Liver (tissue), 3 donors: Measurements from ENCODE around the gene OTOG.

Experiments used
- CTCF ChIP-seq: fragments of 150-350 bp; IDR thresholded peaks from 2 replicates; pipeline ENCODE4 v1.5.1; 2017; ENCODE audit warnings: improper control_type of control experiment, low read depth, low read length; ENCODE audit not compliant: missing input control
- EGR1 ChIP-seq, 2 donors: IDR thresholded peaks; 2 replicates each; pipeline ENCODE4 v1.6.1; 2016 to 2018; ENCODE audit warnings: antibody characterized with exemption in 2 of 2, low read depth in 2 of 2
- FOXA1 ChIP-seq: IDR thresholded peaks from 2 replicates; pipeline ENCODE4 v1.6.1; 2016; ENCODE audit warnings: antibody characterized with exemption
- JUND ChIP-seq, 2 donors: IDR thresholded peaks; 2 replicates each; pipeline ENCODE4 v1.6.1; 2016; ENCODE audit warnings: antibody characterized with exemption in 2 of 2
- RAD21 ChIP-seq, 2 donors: IDR thresholded peaks; 2 replicates each; pipeline ENCODE4 v1.6.1; 2016; ENCODE audit warnings: antibody characterized with exemption in 2 of 2, mild to moderate bottlenecking in 2 of 2
- REST ChIP-seq: IDR thresholded peaks from 2 replicates; pipeline ENCODE4 v1.6.1; 2016; ENCODE audit warnings: antibody characterized with exemption, mild to moderate bottlenecking
- SP1 ChIP-seq: IDR thresholded peaks from 2 replicates; pipeline ENCODE4 v1.6.1; 2018; ENCODE audit warnings: antibody characterized with exemption, mild to moderate bottlenecking
- TAF1 ChIP-seq: conservative IDR thresholded peaks from 2 replicates; pipeline ENCODE4 v1.6.1; 2016; ENCODE audit warnings: antibody characterized with exemption, mild to moderate bottlenecking
- YY1 ChIP-seq: IDR thresholded peaks from 2 replicates; pipeline ENCODE4 v1.6.1; 2016; ENCODE audit warnings: antibody characterized with exemption, mild to moderate bottlenecking
- TF ChIP-seq, protein P1 (sequence below): IDR thresholded peaks from 2 replicates; pipeline ENCODE4 v1.6.1; 2016; ENCODE audit warnings: antibody characterized with exemption
- TF ChIP-seq, protein P2 (sequence below): IDR thresholded peaks from 2 replicates; pipeline ENCODE4 v1.6.1; 2016; ENCODE audit warnings: antibody characterized with exemption
- donor health status: healthy.
- donor health status: healthy.

- TF ChIP-seq REST: no peak
- TF ChIP-seq CTCF: no peak
- no peak for TF ChIP-seq FOXA1
- no peak for TF ChIP-seq JUND (IDR thresholded peaks at IDR 0.05)
- no peak for TF ChIP-seq TAF1
- TF ChIP-seq, protein P1, sequence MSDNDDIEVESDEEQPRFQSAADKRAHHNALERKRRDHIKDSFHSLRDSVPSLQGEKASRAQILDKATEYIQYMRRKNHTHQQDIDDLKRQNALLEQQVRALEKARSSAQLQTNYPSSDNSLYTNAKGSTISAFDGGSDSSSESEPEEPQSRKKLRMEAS: no peak
- no peak for TF ChIP-seq SP1
- no peak for TF ChIP-seq RAD21 (IDR thresholded peaks at IDR 0.05)
- TF ChIP-seq, protein P2, sequence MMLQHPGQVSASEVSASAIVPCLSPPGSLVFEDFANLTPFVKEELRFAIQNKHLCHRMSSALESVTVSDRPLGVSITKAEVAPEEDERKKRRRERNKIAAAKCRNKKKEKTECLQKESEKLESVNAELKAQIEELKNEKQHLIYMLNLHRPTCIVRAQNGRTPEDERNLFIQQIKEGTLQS: no peak
- TF ChIP-seq EGR1 (IDR thresholded peaks at IDR 0.05; ENCODE audit: low read depth in 2 of 2): no peak
- TF ChIP-seq YY1: no peak
Measured at GRCh38 chr11:17593466-17594245, 46.6 kb downstream of the OTOG start.
